GM19455 (cell line): Measurements from ENCODE around the gene CLTCL1.

ENCODE experiments used
- ATAC-seq: cut with Tn5 transposase; IDR thresholded peaks from one replicate; pipeline ENCODE4 v1.9.1; 2021; ENCODE audit not compliant: unreplicated experiment

Gene CLTCL1

GRCh38 chr22:19152942-19153883 is 138.3 kb downstream of the CLTCL1 start:
- ATAC-seq = no peak

- no peak for ATAC-seq
These were observed 140.0 kb downstream of the CLTCL1 start for GRCh38 chr22:19151329-19152191.

- no peak for ATAC-seq
These were observed 140.8 kb downstream of the CLTCL1 start for GRCh38 chr22:19150482-19151328.

GRCh38 chr22:19149991-19150390 is 141.5 kb downstream of the CLTCL1 start, which contains the start of gene GSC2:
GSC2 (minus strand) TSS chr22:19150292; CDS start chr22:19150283, 9 bp downstream.
- no peak for ATAC-seq

- no peak for ATAC-seq
These were observed 142.3 kb downstream of the CLTCL1 start for GRCh38 chr22:19149047-19149883.

- ATAC-seq = no peak
These were observed 143.0 kb downstream of the CLTCL1 start for GRCh38 chr22:19148417-19149046.

GRCh38 chr22:19147195-19147780 is 144.2 kb downstream of the CLTCL1 start:
- ATAC-seq = no peak

- ATAC-seq = no peak
These were observed 145.1 kb downstream of the CLTCL1 start for GRCh38 chr22:19146215-19146968.

GRCh38 chr22:19143967-19144400 is 147.5 kb downstream of the CLTCL1 start:
- ATAC-seq = no peak

- ATAC-seq = no peak
These were observed 148.3 kb downstream of the CLTCL1 start for GRCh38 chr22:19143212-19143611.

GRCh38 chr22:19142394-19142793 is 149.1 kb downstream of the CLTCL1 start:
- ATAC-seq = no peak

GRCh38 chr22:19139974-19140373 is 151.5 kb downstream of the CLTCL1 start:
- no peak for ATAC-seq

GRCh38 chr22:19139001-19139356 is 152.5 kb downstream of the CLTCL1 start:
- no peak for ATAC-seq

GRCh38 chr22:19138217-19139000 is 153.1 kb downstream of the CLTCL1 start:
- no peak for ATAC-seq

- ATAC-seq = no peak
These were observed 153.9 kb downstream of the CLTCL1 start for GRCh38 chr22:19137384-19138216.

- ATAC-seq = no peak
These were observed 154.6 kb downstream of the CLTCL1 start for GRCh38 chr22:19136915-19137314.

GRCh38 chr22:19134874-19135273 is 156.6 kb downstream of the CLTCL1 start:
- ATAC-seq = no peak
